Measurements from ENCODE around the gene ALDH1B1. TPM values are rescaled to one million over a fixed set of nuclear protein-coding genes. Genes with fewer than 3 reads are reported as not detected.

ALDH1B1 gene
- total RNA-seq, 4 donors from 2014 or later = 130 to 432 (median 156) TPM

- Histone ChIP-seq H3K36me3 (no peaks in the 10 kb centered on the region), H3K4me3 (no peak overlapping the region), H3K4me1 (no peaks in the 10 kb centered on the region), H3K27me3 (peaks cover 17% of the 10 kb centered on the region), H3K9me3 (no peaks in the 10 kb centered on the region), H3K27ac (no peak overlapping the region)
- WGBS, 2 donors (ENCODE audit: low coverage in 1 of 2) = 27 to 38% methylated on average over 3 to 5 of the region's 24 CpGs
- ATAC-seq = no peak
- no peak for TF ChIP-seq POLR2A (IDR thresholded peaks at IDR 0.05)
- TF ChIP-seq POLR2AphosphoS5 (IDR thresholded peaks at IDR 0.05) = no peak
- TF ChIP-seq, protein P1, sequence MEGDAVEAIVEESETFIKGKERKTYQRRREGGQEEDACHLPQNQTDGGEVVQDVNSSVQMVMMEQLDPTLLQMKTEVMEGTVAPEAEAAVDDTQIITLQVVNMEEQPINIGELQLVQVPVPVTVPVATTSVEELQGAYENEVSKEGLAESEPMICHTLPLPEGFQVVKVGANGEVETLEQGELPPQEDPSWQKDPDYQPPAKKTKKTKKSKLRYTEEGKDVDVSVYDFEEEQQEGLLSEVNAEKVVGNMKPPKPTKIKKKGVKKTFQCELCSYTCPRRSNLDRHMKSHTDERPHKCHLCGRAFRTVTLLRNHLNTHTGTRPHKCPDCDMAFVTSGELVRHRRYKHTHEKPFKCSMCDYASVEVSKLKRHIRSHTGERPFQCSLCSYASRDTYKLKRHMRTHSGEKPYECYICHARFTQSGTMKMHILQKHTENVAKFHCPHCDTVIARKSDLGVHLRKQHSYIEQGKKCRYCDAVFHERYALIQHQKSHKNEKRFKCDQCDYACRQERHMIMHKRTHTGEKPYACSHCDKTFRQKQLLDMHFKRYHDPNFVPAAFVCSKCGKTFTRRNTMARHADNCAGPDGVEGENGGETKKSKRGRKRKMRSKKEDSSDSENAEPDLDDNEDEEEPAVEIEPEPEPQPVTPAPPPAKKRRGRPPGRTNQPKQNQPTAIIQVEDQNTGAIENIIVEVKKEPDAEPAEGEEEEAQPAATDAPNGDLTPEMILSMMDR (IDR thresholded peaks at IDR 0.05) = no peak
- no peak for TF ChIP-seq EP300 (IDR thresholded peaks at IDR 0.05)
Observed at GRCh38 chr9:38414040-38414723, 21.7 kb downstream of the ALDH1B1 start.

GRCh38 chr9:38415856-38416255, 23.4 kb downstream of the ALDH1B1 start:
- no peak for ATAC-seq
- Histone ChIP-seq H3K36me3 (no peaks in the 10 kb centered on the region), H3K4me1 (no peaks in the 10 kb centered on the region), H3K27me3 (peaks cover 17% of the 10 kb centered on the region), H3K9me3 (no peaks in the 10 kb centered on the region), H3K4me3 (no peak overlapping the region), H3K27ac (no peak overlapping the region)
- 86% methylated on average over 4 of the region's 8 CpGs; no CpG with 5 or more reads in 1 of the 2 donors for WGBS, 2 donors (ENCODE audit: low coverage in 1 of 2)
- TF ChIP-seq POLR2AphosphoS5 (IDR thresholded peaks at IDR 0.05) (no peak), POLR2A (IDR thresholded peaks at IDR 0.05) (no peak), EP300 (IDR thresholded peaks at IDR 0.05) (no peak)
- TF ChIP-seq, protein P1 (IDR thresholded peaks at IDR 0.05) = no peak

DNA sequence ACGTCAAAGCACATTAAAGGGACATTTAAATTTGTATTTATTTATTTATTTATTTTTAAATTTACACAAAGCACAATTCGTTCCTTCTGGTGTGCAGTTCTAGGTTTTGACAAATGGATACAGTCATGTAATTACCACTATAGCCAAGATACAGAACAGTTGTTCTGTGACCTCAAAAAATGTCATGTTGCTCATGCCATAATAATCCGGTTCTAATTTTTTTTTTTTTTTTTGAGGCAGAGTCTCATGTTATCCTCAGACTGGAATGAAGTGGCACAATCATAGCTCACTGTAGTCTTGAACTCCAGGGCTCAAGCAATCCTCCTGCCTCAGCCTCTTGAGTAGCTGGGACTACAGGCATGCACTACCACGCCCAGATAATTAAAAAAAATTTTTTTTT, 24.0 kb downstream of the ALDH1B1 start:
- Histone ChIP-seq H3K27me3 (peaks cover 19% of the 10 kb centered on the region), H3K36me3 (no peaks in the 10 kb centered on the region), H3K4me1 (no peaks in the 10 kb centered on the region), H3K27ac (no peak overlapping the region), H3K9me3 (no peaks in the 10 kb centered on the region), H3K4me3 (no peak overlapping the region)
- 56 to 65% methylated on average over 4 of the region's 4 CpGs for WGBS, 2 donors (ENCODE audit: low coverage in 1 of 2)
- ATAC-seq = no peak
- TF ChIP-seq EP300 (IDR thresholded peaks at IDR 0.05) (no peak), POLR2A (IDR thresholded peaks at IDR 0.05) (no peak), POLR2AphosphoS5 (IDR thresholded peaks at IDR 0.05) (no peak)
- TF ChIP-seq, protein P1 (IDR thresholded peaks at IDR 0.05) = no peak

GRCh38 chr9:38417003-38417945, 24.8 kb downstream of the ALDH1B1 start:
- Histone ChIP-seq H3K9me3 (no peaks in the 10 kb centered on the region), H3K36me3 (no peaks in the 10 kb centered on the region), H3K4me3 (no peak overlapping the region), H3K27me3 (peaks cover 22% of the 10 kb centered on the region), H3K4me1 (no peaks in the 10 kb centered on the region), H3K27ac (no peak overlapping the region)
- TF ChIP-seq, protein P1 (IDR thresholded peaks at IDR 0.05) = peak in 1 of 4 experiments; percentile 14
- no peak for TF ChIP-seq POLR2A (IDR thresholded peaks at IDR 0.05)
- TF ChIP-seq POLR2AphosphoS5 (IDR thresholded peaks at IDR 0.05) = no peak
- WGBS, 2 donors (ENCODE audit: low coverage in 1 of 2) = 64 to 65% methylated on average over 6 to 7 of the region's 8 CpGs
- ATAC-seq = no peak
